Stimulated activated memory B cell treated with anti-CD40 and anti-IgM and Interleukin-4, amounts not matched to agents 10 μg/mL and 1 μg/mL and 100 μg/mL, for 72 hours (primary cell): ENCODE data around the gene ABCB8.

Experiments used
- ATAC-seq: fragments of 150-1000 bp; cut with Tn5 transposase; 2 replicates; pipeline ENCODE4 v1.10.0; 2021
- H3K27ac Mint-ChIP-seq: one replicate; pipeline ENCODE4 v1.8.0; 2022; ENCODE audit warnings: mild to moderate bottlenecking, mixed read lengths
- H3K27me3 Mint-ChIP-seq: one replicate; pipeline ENCODE4 v1.8.0; 2022; ENCODE audit warnings: mixed read lengths
- H3K36me3 Mint-ChIP-seq: one replicate; pipeline ENCODE4 v1.8.0; 2022; ENCODE audit warnings: mixed read lengths
- H3K4me1 Mint-ChIP-seq: one replicate; pipeline ENCODE4 v1.8.0; 2022; ENCODE audit warnings: mixed read lengths
- H3K4me3 Mint-ChIP-seq: one replicate; pipeline ENCODE4 v1.8.0; 2022; ENCODE audit warnings: mild to moderate bottlenecking, moderate library complexity, mixed read lengths
- H3K9me3 Mint-ChIP-seq: one replicate; pipeline ENCODE4 v1.8.0; 2022; ENCODE audit warnings: mixed read lengths

Gene ABCB8

GRCh38 chr7:151028131-151028947, at the start of gene ABCB8:
ABCB8 (plus strand) TSS chr7:151028450; CDS start chr7:151028516, 66 bp downstream.
- peak; percentile 99 for ATAC-seq
- H3K4me3 Mint-ChIP-seq = peak within 1 kb of the TSS; percentile 96
- peaks cover 10% of the 10 kb centered on the region for H3K36me3 Mint-ChIP-seq
- peaks cover 1% of the 10 kb centered on the region for H3K27me3 Mint-ChIP-seq
- peaks cover 22% of the 10 kb centered on the region for H3K4me1 Mint-ChIP-seq
- H3K9me3 Mint-ChIP-seq = no peaks in the 10 kb centered on the region
- peak within 1 kb of the TSS; percentile 86 for H3K27ac Mint-ChIP-seq

- Mint-ChIP-seq H3K4me3 (no peak overlapping the region), H3K4me1 (peaks cover 28% of the 10 kb centered on the region), H3K36me3 (no peaks in the 10 kb centered on the region), H3K27ac (no peak overlapping the region), H3K27me3 (peaks cover 39% of the 10 kb centered on the region), H3K9me3 (no peaks in the 10 kb centered on the region)
- no peak for ATAC-seq
Observed at GRCh38 chr7:150979713-150980390, 48.4 kb upstream of the ABCB8 start.

GRCh38 chr7:150980663-150981062, 47.6 kb upstream of the ABCB8 start:
- Mint-ChIP-seq H3K36me3 (no peaks in the 10 kb centered on the region), H3K27me3 (peaks cover 40% of the 10 kb centered on the region), H3K4me1 (peaks cover 25% of the 10 kb centered on the region), H3K4me3 (no peak overlapping the region), H3K9me3 (no peaks in the 10 kb centered on the region), H3K27ac (no peak overlapping the region)
- no peak for ATAC-seq

- Mint-ChIP-seq H3K4me3 (no peak overlapping the region), H3K27me3 (peaks cover 40% of the 10 kb centered on the region), H3K36me3 (no peaks in the 10 kb centered on the region), H3K4me1 (peaks cover 26% of the 10 kb centered on the region), H3K27ac (no peak overlapping the region), H3K9me3 (no peaks in the 10 kb centered on the region)
- ATAC-seq = no peak
Observed at GRCh38 chr7:150981644-150982043, 46.6 kb upstream of the ABCB8 start.

- peaks cover 19% of the 10 kb centered on the region for H3K4me1 Mint-ChIP-seq
- peaks cover 40% of the 10 kb centered on the region for H3K27me3 Mint-ChIP-seq
- no peaks in the 10 kb centered on the region for H3K9me3 Mint-ChIP-seq
- H3K27ac Mint-ChIP-seq = no peak overlapping the region
- no peaks in the 10 kb centered on the region for H3K36me3 Mint-ChIP-seq
- H3K4me3 Mint-ChIP-seq = no peak overlapping the region
- ATAC-seq = no peak
Observed at GRCh38 chr7:150982351-150982750, 45.9 kb upstream of the ABCB8 start.

GRCh38 chr7:150983893-150984368, 44.3 kb upstream of the ABCB8 start:
- Mint-ChIP-seq H3K9me3 (no peaks in the 10 kb centered on the region), H3K4me1 (peaks cover 19% of the 10 kb centered on the region), H3K4me3 (no peak overlapping the region), H3K27ac (no peak overlapping the region), H3K27me3 (peaks cover 42% of the 10 kb centered on the region), H3K36me3 (no peaks in the 10 kb centered on the region)
- ATAC-seq = no peak

- Mint-ChIP-seq H3K27me3 (peaks cover 54% of the 10 kb centered on the region), H3K27ac (no peak overlapping the region), H3K9me3 (peaks cover 12% of the 10 kb centered on the region), H3K4me3 (no peak overlapping the region), H3K36me3 (peaks cover 11% of the 10 kb centered on the region), H3K4me1 (peaks cover 20% of the 10 kb centered on the region)
- peak; percentile 54 for ATAC-seq
Observed at GRCh38 chr7:150986099-150986512, 42.1 kb upstream of the ABCB8 start.

- Mint-ChIP-seq H3K4me3 (no peak overlapping the region), H3K9me3 (peaks cover 16% of the 10 kb centered on the region), H3K27ac (no peak overlapping the region), H3K36me3 (peaks cover 11% of the 10 kb centered on the region), H3K27me3 (peaks cover 54% of the 10 kb centered on the region), H3K4me1 (peaks cover 20% of the 10 kb centered on the region)
- no peak for ATAC-seq
Observed at GRCh38 chr7:150986556-150986955, 41.7 kb upstream of the ABCB8 start.

GRCh38 chr7:150988230-150989226, 39.7 kb upstream of the ABCB8 start:
- peaks cover 11% of the 10 kb centered on the region for H3K36me3 Mint-ChIP-seq
- H3K27me3 Mint-ChIP-seq = peaks cover 66% of the 10 kb centered on the region
- H3K9me3 Mint-ChIP-seq = peaks cover 16% of the 10 kb centered on the region
- H3K4me1 Mint-ChIP-seq = peaks cover 20% of the 10 kb centered on the region
- H3K4me3 Mint-ChIP-seq = no peak overlapping the region
- H3K27ac Mint-ChIP-seq = no peak overlapping the region
- ATAC-seq = peak; percentile 61

GRCh38 chr7:150989456-150989855, 38.8 kb upstream of the ABCB8 start:
- peaks cover 16% of the 10 kb centered on the region for H3K9me3 Mint-ChIP-seq
- no peak for ATAC-seq
- H3K27me3 Mint-ChIP-seq = peaks cover 66% of the 10 kb centered on the region
- H3K36me3 Mint-ChIP-seq = peaks cover 11% of the 10 kb centered on the region
- H3K4me1 Mint-ChIP-seq = peaks cover 20% of the 10 kb centered on the region
- H3K4me3 Mint-ChIP-seq = no peak overlapping the region
- H3K27ac Mint-ChIP-seq = no peak overlapping the region

- Mint-ChIP-seq H3K9me3 (peaks cover 16% of the 10 kb centered on the region), H3K27me3 (peaks cover 66% of the 10 kb centered on the region), H3K4me3 (no peak within 1 kb of the TSS), H3K4me1 (peaks cover 24% of the 10 kb centered on the region), H3K36me3 (peaks cover 11% of the 10 kb centered on the region), H3K27ac (no peak within 1 kb of the TSS)
- ATAC-seq = no peak
Observed at GRCh38 chr7:150990416-150991186, 37.6 kb upstream of the ABCB8 start, which contains the start of gene NOS3. NOS3 (plus strand) TSS chr7:150991017; CDS start chr7:150993804, 2,787 bp downstream.

GRCh38 chr7:150992051-150992640, 36.1 kb upstream of the ABCB8 start:
- Mint-ChIP-seq H3K9me3 (peaks cover 16% of the 10 kb centered on the region), H3K4me3 (no peak overlapping the region), H3K27me3 (peaks cover 62% of the 10 kb centered on the region), H3K27ac (no peak overlapping the region), H3K4me1 (peaks cover 16% of the 10 kb centered on the region), H3K36me3 (peaks cover 11% of the 10 kb centered on the region)
- ATAC-seq = no peak

GRCh38 chr7:150992833-150993302, 35.4 kb upstream of the ABCB8 start:
- Mint-ChIP-seq H3K9me3 (peaks cover 16% of the 10 kb centered on the region), H3K27ac (no peak overlapping the region), H3K4me3 (no peak overlapping the region), H3K4me1 (peaks cover 23% of the 10 kb centered on the region), H3K27me3 (peaks cover 67% of the 10 kb centered on the region), H3K36me3 (peaks cover 11% of the 10 kb centered on the region)
- peak; percentile 49 for ATAC-seq

GRCh38 chr7:150993511-150993910, 34.7 kb upstream of the ABCB8 start:
- no peak for ATAC-seq
- peaks cover 68% of the 10 kb centered on the region for H3K27me3 Mint-ChIP-seq
- no peak overlapping the region for H3K4me3 Mint-ChIP-seq

More at GRCh38 chr7:150993511-150993910, 34.7 kb upstream of the ABCB8 start:
- H3K4me1 Mint-ChIP-seq = peaks cover 20% of the 10 kb centered on the region
- H3K27ac Mint-ChIP-seq = no peak overlapping the region
- H3K9me3 Mint-ChIP-seq = peaks cover 16% of the 10 kb centered on the region
- H3K36me3 Mint-ChIP-seq = peaks cover 11% of the 10 kb centered on the region
